ENCODE results near the gene TSSC4. TPM values are rescaled to one million over a fixed set of nuclear protein-coding genes. Genes with fewer than 3 reads are reported as not detected.

Gene TSSC4
- total and polyA plus RNA-seq, 9 donors: 25.2 to 36.7 (median 27.3) TPM

DNA sequence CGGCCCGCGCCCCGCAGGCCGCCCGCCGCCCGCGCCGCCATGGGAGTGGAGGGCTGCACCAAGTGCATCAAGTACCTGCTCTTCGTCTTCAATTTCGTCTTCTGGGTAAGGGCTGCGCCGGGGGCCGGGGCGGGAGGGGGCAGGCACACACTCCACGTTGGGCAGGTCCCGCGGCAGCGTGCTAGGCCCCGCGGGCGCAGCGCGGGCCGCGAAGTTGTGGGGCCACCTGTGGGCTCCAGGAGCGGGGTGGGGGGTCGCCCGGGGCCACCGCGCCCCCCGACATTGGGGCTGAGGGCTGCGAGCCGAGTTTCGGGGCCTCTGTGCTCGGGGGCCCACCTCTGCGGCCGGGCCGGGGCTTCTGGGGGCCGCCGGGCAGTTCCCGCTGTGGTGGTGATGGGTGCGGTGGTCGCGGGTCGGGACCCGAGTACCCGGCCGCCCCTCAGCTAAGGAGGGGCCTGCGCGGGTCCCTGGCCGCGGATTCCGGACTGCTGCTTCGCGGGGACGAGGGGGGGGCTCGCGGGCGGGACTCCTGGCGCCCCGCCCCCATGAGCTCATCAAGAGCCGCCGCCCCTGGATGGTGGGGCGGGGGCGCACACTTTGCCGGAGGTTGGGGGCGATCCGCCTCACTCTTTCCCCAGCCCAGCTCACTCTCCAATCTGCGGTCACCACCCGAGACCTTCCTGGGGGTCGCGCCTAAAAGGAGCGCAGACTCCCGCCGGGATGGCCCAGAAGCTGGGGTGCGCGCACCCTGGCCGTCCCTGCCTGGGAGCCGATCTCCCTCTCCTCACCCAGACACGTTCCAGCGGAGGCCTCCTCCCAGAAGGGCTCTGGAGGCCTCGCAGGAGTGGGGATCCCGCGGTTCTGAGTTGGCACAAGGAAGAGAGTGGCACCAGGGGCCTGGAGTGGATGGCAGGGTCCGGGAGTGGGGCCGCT, 22.8 kb upstream of the TSSC4 start:
- under 1% methylated on average over 62 of the region's 88 CpGs for WGBS (ENCODE audit: insufficient coverage)
- Histone ChIP-seq H3K4me3 (ENCODE audit: low read length) (peak overlapping the region; percentile 97), H3K9me3 (replicated peaks; ENCODE audit: control insufficient read depth, low read depth, low read length) (no peaks in the 10 kb centered on the region), H3K27ac (ENCODE audit: low read length) (peak overlapping the region; percentile 99), H3K27me3 (ENCODE audit: control insufficient read depth, insufficient read depth, low read length) (no peaks in the 10 kb centered on the region), H3K36me3 (ENCODE audit: control insufficient read depth, insufficient read depth, low read length) (peaks cover 25% of the 10 kb centered on the region), H3K4me1 (ENCODE audit: control insufficient read depth, insufficient read depth, low read length) (peaks cover 54% of the 10 kb centered on the region)
- peak; percentile 92 for DNase-seq

GRCh38 chr11:2378527-2379210, 21.9 kb upstream of the TSSC4 start:
- H3K4me1 ChIP-seq (ENCODE audit: control insufficient read depth, insufficient read depth, low read length): peaks cover 63% of the 10 kb centered on the region
- peak; percentile 89 for DNase-seq
- H3K27ac ChIP-seq (ENCODE audit: low read length): peak overlapping the region; percentile 99
- 4% methylated on average over 18 of the region's 23 CpGs for WGBS (ENCODE audit: insufficient coverage)
- peak overlapping the region; percentile 97 for H3K4me3 ChIP-seq (ENCODE audit: low read length)
- H3K36me3 ChIP-seq (ENCODE audit: control insufficient read depth, insufficient read depth, low read length): peaks cover 25% of the 10 kb centered on the region
- no peaks in the 10 kb centered on the region for H3K27me3 ChIP-seq (ENCODE audit: control insufficient read depth, insufficient read depth, low read length)
- H3K9me3 ChIP-seq (replicated peaks; ENCODE audit: control insufficient read depth, low read depth, low read length): no peaks in the 10 kb centered on the region

DNA sequence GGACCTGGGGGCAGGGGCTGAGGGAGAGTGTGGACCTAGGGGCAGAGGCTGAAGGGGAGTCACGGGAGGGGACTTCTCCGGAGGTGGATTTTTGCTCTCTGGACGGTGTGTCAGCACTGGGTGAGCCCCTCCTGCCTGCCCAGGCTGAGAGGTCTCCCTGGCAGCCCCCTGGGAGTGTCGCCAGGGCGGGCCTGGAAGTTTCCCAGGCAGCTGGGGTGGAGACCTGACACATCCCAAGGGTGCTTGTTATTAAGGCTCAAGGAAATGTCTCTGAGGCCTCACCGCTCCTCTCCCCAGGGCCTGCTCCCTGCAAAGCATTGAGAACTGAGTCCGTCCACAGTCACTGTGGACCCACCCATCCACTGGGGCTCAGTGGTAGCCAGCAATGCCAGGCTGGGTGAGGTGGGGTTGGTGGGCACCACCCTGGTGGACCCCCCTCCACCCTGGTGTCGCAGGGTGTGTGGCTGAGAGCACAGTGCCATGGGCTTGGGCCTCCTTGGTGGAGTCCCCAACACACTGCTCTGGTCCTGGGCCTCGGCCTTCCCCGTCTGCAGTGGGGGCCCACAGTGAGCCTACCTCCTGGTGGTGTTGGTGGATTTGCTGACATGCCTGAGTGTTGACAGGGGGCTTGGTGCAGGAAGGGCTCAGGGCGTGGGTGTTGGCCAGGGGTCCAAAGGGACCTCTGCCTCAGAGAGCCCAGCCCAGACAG, 20.9 kb upstream of the TSSC4 start:
- H3K9me3 ChIP-seq (replicated peaks; ENCODE audit: control insufficient read depth, low read depth, low read length): no peaks in the 10 kb centered on the region
- H3K4me3 ChIP-seq (ENCODE audit: low read length): peak overlapping the region; percentile 27
- H3K4me1 ChIP-seq (ENCODE audit: control insufficient read depth, insufficient read depth, low read length): peaks cover 69% of the 10 kb centered on the region
- no peaks in the 10 kb centered on the region for H3K27me3 ChIP-seq (ENCODE audit: control insufficient read depth, insufficient read depth, low read length)
- 33% methylated on average over 6 of the region's 11 CpGs for WGBS (ENCODE audit: insufficient coverage)
- H3K27ac ChIP-seq (ENCODE audit: low read length): peak overlapping the region; percentile 93
- H3K36me3 ChIP-seq (ENCODE audit: control insufficient read depth, insufficient read depth, low read length): peaks cover 25% of the 10 kb centered on the region
- DNase-seq: no peak

DNA sequence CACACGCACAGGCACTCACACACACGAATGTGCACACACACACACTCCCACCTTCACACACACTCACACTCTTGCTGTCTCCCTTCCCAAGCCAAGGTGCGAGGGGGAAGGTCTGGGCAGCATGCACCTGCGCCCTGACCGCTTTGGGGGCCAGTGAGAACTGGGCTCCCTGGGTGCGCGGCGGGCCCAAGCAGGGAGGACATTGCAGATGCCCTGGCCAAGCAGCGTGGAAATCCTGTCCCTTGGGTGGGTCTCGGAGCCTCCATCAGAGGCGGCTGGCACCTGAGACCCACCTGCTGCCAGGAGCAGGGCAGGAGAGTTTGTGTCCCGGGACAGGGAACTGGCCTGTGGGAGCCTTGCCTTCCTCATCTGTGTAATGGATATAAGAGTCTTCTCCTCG, 20.2 kb upstream of the TSSC4 start:
- Histone ChIP-seq H3K4me1 (ENCODE audit: control insufficient read depth, insufficient read depth, low read length) (peaks cover 77% of the 10 kb centered on the region), H3K36me3 (ENCODE audit: control insufficient read depth, insufficient read depth, low read length) (peaks cover 32% of the 10 kb centered on the region), H3K9me3 (replicated peaks; ENCODE audit: control insufficient read depth, low read depth, low read length) (no peaks in the 10 kb centered on the region), H3K27me3 (ENCODE audit: control insufficient read depth, insufficient read depth, low read length) (no peaks in the 10 kb centered on the region), H3K27ac (ENCODE audit: low read length) (peak overlapping the region; percentile 93), H3K4me3 (ENCODE audit: low read length) (no peak overlapping the region)
- 70% methylated on average over 11 of the region's 13 CpGs for WGBS (ENCODE audit: insufficient coverage)
- DNase-seq: no peak

DNA sequence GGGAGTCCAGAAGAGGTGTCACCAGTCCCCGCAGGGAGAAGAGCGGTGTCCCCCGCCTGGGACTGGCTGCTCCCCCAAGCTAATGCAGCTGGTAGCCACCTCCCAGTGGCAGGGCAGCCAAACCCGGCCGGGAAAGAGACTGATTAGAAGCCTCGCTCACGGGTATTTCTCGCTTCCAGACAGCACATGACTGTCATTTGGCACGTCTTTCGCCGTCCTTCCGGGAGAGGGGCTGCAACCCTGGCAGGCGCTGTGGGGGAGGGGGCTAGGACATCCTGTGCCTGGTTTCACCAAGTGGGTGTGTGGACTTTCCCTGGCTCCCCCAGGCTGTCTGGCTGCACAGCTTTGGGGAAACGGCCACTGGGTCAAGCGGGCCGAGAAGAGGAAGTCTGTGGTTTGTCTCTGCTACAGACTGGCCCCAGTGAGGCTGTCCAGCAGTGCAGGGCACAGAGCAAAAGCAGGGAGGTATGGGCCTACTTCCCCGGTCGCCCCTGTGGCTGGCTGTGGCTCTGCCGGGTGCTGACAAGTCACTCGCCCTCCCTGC, 19.7 kb upstream of the TSSC4 start:
- H3K27me3 ChIP-seq (ENCODE audit: control insufficient read depth, insufficient read depth, low read length): no peaks in the 10 kb centered on the region
- no peak overlapping the region for H3K4me3 ChIP-seq (ENCODE audit: low read length)
- H3K27ac ChIP-seq (ENCODE audit: low read length): peak overlapping the region; percentile 93
- peak; percentile 71 for DNase-seq
- peaks cover 36% of the 10 kb centered on the region for H3K36me3 ChIP-seq (ENCODE audit: control insufficient read depth, insufficient read depth, low read length)
- no peaks in the 10 kb centered on the region for H3K9me3 ChIP-seq (replicated peaks; ENCODE audit: control insufficient read depth, low read depth, low read length)
- peaks cover 81% of the 10 kb centered on the region for H3K4me1 ChIP-seq (ENCODE audit: control insufficient read depth, insufficient read depth, low read length)
- 66% methylated on average over 16 of the region's 20 CpGs for WGBS (ENCODE audit: insufficient coverage)

DNA sequence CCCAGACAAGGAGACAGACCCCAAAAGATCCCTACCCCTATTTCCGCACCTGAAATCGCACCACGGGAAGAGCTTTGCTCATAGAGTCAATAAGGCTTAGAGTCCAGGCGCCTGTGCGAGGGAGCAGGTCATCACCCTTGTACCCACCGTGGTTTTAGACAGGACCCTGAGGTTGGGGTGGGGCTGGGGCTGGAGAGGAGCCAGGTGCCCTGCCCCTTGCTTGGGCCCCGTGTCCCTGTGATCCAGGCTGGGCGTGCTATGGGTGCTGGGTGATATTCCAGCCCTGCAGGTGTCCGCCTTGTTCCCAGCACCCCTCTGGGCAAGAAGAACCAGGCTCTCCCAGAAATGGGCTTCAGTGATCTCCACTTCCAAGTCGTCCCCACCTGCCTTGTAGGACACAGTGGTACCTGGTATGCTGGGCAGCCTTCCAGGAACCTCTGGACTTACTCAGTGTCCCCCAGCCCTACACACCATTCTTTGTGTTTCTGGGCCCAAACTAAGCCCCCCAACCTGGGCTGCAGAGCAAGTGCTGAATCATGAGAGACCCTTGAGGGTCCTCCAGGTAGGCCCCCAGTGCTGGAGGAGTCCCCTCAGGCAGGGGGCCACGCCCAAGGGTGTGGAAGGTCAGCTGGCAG, 18.9 kb upstream of the TSSC4 start:
- Histone ChIP-seq H3K4me3 (ENCODE audit: low read length) (no peak overlapping the region), H3K27me3 (ENCODE audit: control insufficient read depth, insufficient read depth, low read length) (no peaks in the 10 kb centered on the region), H3K9me3 (replicated peaks; ENCODE audit: control insufficient read depth, low read depth, low read length) (no peaks in the 10 kb centered on the region), H3K36me3 (ENCODE audit: control insufficient read depth, insufficient read depth, low read length) (peaks cover 43% of the 10 kb centered on the region), H3K27ac (ENCODE audit: low read length) (peak overlapping the region; percentile 93), H3K4me1 (ENCODE audit: control insufficient read depth, insufficient read depth, low read length) (peaks cover 86% of the 10 kb centered on the region)
- no peak for DNase-seq
- WGBS (ENCODE audit: insufficient coverage): 81% methylated on average over 5 of the region's 11 CpGs

- no peak for DNase-seq
- no peak overlapping the region for H3K4me3 ChIP-seq (ENCODE audit: low read length)
- peaks cover 87% of the 10 kb centered on the region for H3K4me1 ChIP-seq (ENCODE audit: control insufficient read depth, insufficient read depth, low read length)
- 80% methylated on average over 1 of the region's 11 CpGs for WGBS (ENCODE audit: insufficient coverage)
- H3K36me3 ChIP-seq (ENCODE audit: control insufficient read depth, insufficient read depth, low read length): peaks cover 47% of the 10 kb centered on the region
- H3K27ac ChIP-seq (ENCODE audit: low read length): peak overlapping the region; percentile 93
- H3K27me3 ChIP-seq (ENCODE audit: control insufficient read depth, insufficient read depth, low read length): no peaks in the 10 kb centered on the region
- H3K9me3 ChIP-seq (replicated peaks; ENCODE audit: control insufficient read depth, low read depth, low read length): no peaks in the 10 kb centered on the region
These were observed 18.4 kb upstream of the TSSC4 start for GRCh38 chr11:2382129-2382517.

- 27% methylated on average over 13 of the region's 26 CpGs for WGBS (ENCODE audit: insufficient coverage)
- peaks cover 97% of the 10 kb centered on the region for H3K4me1 ChIP-seq (ENCODE audit: control insufficient read depth, insufficient read depth, low read length)
- peak; percentile 86 for DNase-seq
- H3K36me3 ChIP-seq (ENCODE audit: control insufficient read depth, insufficient read depth, low read length): peaks cover 47% of the 10 kb centered on the region
- H3K4me3 ChIP-seq (ENCODE audit: low read length): no peak overlapping the region
- H3K27ac ChIP-seq (ENCODE audit: low read length): peak overlapping the region; percentile 93
- H3K9me3 ChIP-seq (replicated peaks; ENCODE audit: control insufficient read depth, low read depth, low read length): no peaks in the 10 kb centered on the region
- H3K27me3 ChIP-seq (ENCODE audit: control insufficient read depth, insufficient read depth, low read length): no peaks in the 10 kb centered on the region
These were observed 17.4 kb upstream of the TSSC4 start for GRCh38 chr11:2382936-2383851.
